Measurements from ENCODE around the gene GMCL1.

Gene GMCL1

GRCh38 chr2:69914164-69914949, 84.9 kb downstream of the GMCL1 start:
- Histone ChIP-seq H3K36me3 (ENCODE audit: low read depth) (peaks cover 61% of the 10 kb centered on the region), H3K4me3 (ENCODE audit: severe bottlenecking) (peak overlapping the region; percentile 47), H3K4me1 (ENCODE audit: insufficient read depth, poor library complexity, severe bottlenecking) (peaks cover 25% of the 10 kb centered on the region), H3K27me3 (ENCODE audit: insufficient read depth, poor library complexity, severe bottlenecking) (no peaks in the 10 kb centered on the region), H3K27ac (ENCODE audit: poor library complexity, severe bottlenecking) (peak overlapping the region; percentile 70), H3K9me3 (ENCODE audit: severe bottlenecking) (no peaks in the 10 kb centered on the region)
- TF ChIP-seq CTCF (IDR thresholded peaks at IDR 0.05; ENCODE audit: poor library complexity, severe bottlenecking), result peak; percentile 45
- DNase-seq (ENCODE audit: low spot score), result peak; percentile 100
- peak; percentile 87 for ATAC-seq (ENCODE audit: low read depth)

DNA sequence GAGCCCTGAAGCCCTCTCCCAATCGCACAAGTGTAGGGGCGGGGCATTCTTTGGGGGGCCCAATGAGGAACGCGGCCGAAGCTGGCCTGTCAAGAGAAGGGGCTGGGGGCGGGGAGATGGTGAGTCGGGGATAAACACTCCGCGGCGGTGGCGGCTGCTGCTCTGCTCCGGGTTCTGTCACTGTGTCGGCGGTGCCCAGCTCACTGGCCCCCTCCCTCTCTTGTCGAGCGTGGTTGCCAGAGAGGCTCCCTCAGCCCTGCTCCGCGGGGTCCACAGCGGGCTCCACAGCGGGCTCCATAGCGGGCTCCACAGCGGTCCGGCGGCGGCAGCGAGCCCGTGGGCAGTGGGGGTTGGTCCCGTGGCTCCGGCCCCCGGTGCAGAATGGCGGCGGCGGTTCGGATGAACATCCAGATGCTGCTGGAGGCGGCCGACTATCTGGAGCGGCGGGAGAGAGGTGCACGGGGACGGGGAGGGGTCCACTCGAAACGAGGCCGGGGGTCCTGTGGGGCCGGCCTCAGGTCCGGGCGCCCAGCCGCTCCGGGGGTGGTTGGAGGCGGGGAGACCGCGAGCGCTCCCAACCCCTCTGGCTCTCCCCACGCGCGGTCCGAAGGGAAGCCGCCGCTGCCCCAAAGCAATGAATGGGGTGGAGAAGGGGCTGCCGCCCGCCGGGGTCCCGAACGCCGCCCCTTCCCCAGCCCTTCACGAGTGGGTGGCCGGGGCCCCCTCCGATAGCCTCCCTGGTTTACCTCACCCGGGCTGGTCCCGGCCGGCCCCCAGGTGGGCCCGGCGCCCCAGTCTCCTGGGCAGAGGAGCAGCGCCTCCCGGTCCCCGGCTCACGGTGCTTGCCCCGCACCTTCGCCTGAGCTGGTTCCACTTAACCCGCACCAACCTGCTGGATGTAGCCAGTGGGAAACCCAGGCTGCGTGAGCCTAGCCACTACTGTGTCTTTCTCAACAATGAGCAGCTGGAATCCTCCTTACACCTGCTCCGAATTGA, 85.8 kb downstream of the GMCL1 start, which contains the start of gene MXD1:
TSS of gene MXD1 (plus strand) at position 160 of the 996 bp plus-strand sequence. CDS start at position 382, 222 bp downstream.
- Histone ChIP-seq H3K9me3 (ENCODE audit: severe bottlenecking) (no peaks in the 10 kb centered on the region), H3K36me3 (ENCODE audit: low read depth) (peaks cover 63% of the 10 kb centered on the region), H3K27me3 (ENCODE audit: insufficient read depth, poor library complexity, severe bottlenecking) (no peaks in the 10 kb centered on the region), H3K4me1 (ENCODE audit: insufficient read depth, poor library complexity, severe bottlenecking) (peaks cover 25% of the 10 kb centered on the region), H3K4me3 (ENCODE audit: severe bottlenecking) (peak within 1 kb of the TSS; percentile 66), H3K27ac (ENCODE audit: poor library complexity, severe bottlenecking) (peak within 1 kb of the TSS; percentile 70)
- DNase-seq (ENCODE audit: low spot score) (no peak), ATAC-seq (ENCODE audit: low read depth) (no peak; the same call in 2 of the 3 replicates)
- no peak for TF ChIP-seq CTCF (IDR thresholded peaks at IDR 0.05; ENCODE audit: poor library complexity, severe bottlenecking)

- ATAC-seq (ENCODE audit: low read depth), result no peak
- Histone ChIP-seq H3K4me3 (ENCODE audit: severe bottlenecking) (peak overlapping the region; percentile 66), H3K27ac (ENCODE audit: poor library complexity, severe bottlenecking) (no peak overlapping the region), H3K4me1 (ENCODE audit: insufficient read depth, poor library complexity, severe bottlenecking) (peaks cover 25% of the 10 kb centered on the region), H3K27me3 (ENCODE audit: insufficient read depth, poor library complexity, severe bottlenecking) (no peaks in the 10 kb centered on the region), H3K9me3 (ENCODE audit: severe bottlenecking) (no peaks in the 10 kb centered on the region), H3K36me3 (ENCODE audit: low read depth) (peaks cover 68% of the 10 kb centered on the region)
- no peak for TF ChIP-seq CTCF (IDR thresholded peaks at IDR 0.05; ENCODE audit: poor library complexity, severe bottlenecking)
- DNase-seq (ENCODE audit: low spot score), result no peak
These were observed 86.6 kb downstream of the GMCL1 start for GRCh38 chr2:69916106-69916505.

- no peaks in the 10 kb centered on the region for H3K27me3 ChIP-seq (ENCODE audit: insufficient read depth, poor library complexity, severe bottlenecking)
- H3K9me3 ChIP-seq (ENCODE audit: severe bottlenecking), result no peaks in the 10 kb centered on the region
- no peak overlapping the region for H3K4me3 ChIP-seq (ENCODE audit: severe bottlenecking)
- peaks cover 25% of the 10 kb centered on the region for H3K4me1 ChIP-seq (ENCODE audit: insufficient read depth, poor library complexity, severe bottlenecking)
- ATAC-seq (ENCODE audit: low read depth), result peak; percentile 10; the same call in 2 of the 3 replicates
- peak overlapping the region; percentile 56 for H3K27ac ChIP-seq (ENCODE audit: poor library complexity, severe bottlenecking)
- TF ChIP-seq CTCF (IDR thresholded peaks at IDR 0.05; ENCODE audit: poor library complexity, severe bottlenecking), result no peak
- DNase-seq (ENCODE audit: low spot score), result no peak
- peaks cover 71% of the 10 kb centered on the region for H3K36me3 ChIP-seq (ENCODE audit: low read depth)
These were observed 88.4 kb downstream of the GMCL1 start for GRCh38 chr2:69917852-69918251.
